GM18519 (cell line): ENCODE data around the gene SNX18.

Source experiments
- ATAC-seq: cut with Tn5 transposase; IDR thresholded peaks from one replicate; pipeline ENCODE4 v1.9.1; 2021; ENCODE audit warnings: mild to moderate bottlenecking, moderate library complexity; ENCODE audit not compliant: unreplicated experiment, low FRiP score

Gene SNX18

GRCh38 chr5:54538156-54538555 is 20.6 kb downstream of the SNX18 start:
- ATAC-seq: no peak

GRCh38 chr5:54539001-54539400 is 21.4 kb downstream of the SNX18 start:
- no peak for ATAC-seq

GRCh38 chr5:54540286-54540685 is 22.7 kb downstream of the SNX18 start:
- ATAC-seq: no peak

GRCh38 chr5:54541823-54542783 is 24.5 kb downstream of the SNX18 start:
- no peak for ATAC-seq

GRCh38 chr5:54544044-54544443 is 26.5 kb downstream of the SNX18 start:
- ATAC-seq: no peak

- ATAC-seq: no peak
These were observed 28.2 kb downstream of the SNX18 start for GRCh38 chr5:54545796-54546195.

GRCh38 chr5:54547711-54548250 is 30.2 kb downstream of the SNX18 start:
- no peak for ATAC-seq

GRCh38 chr5:54548565-54548964 is 31.0 kb downstream of the SNX18 start:
- no peak for ATAC-seq

GRCh38 chr5:54551292-54551691 is 33.7 kb downstream of the SNX18 start:
- ATAC-seq: no peak

GRCh38 chr5:54551926-54552325 is 34.4 kb downstream of the SNX18 start:
- ATAC-seq: no peak

GRCh38 chr5:54552446-54552845 is 34.9 kb downstream of the SNX18 start:
- no peak for ATAC-seq

GRCh38 chr5:54553659-54554207 is 36.2 kb downstream of the SNX18 start:
- no peak for ATAC-seq

- no peak for ATAC-seq
These were observed 38.6 kb downstream of the SNX18 start for GRCh38 chr5:54556141-54556540.

- no peak for ATAC-seq
These were observed 40.8 kb downstream of the SNX18 start for GRCh38 chr5:54558362-54558761.

- no peak for ATAC-seq
These were observed 44.1 kb downstream of the SNX18 start for GRCh38 chr5:54561651-54562050.

- no peak for ATAC-seq
These were observed 45.7 kb downstream of the SNX18 start for GRCh38 chr5:54563083-54563761.

GRCh38 chr5:54567996-54568395 is 50.4 kb downstream of the SNX18 start:
- no peak for ATAC-seq

- ATAC-seq: no peak
These were observed 53.4 kb downstream of the SNX18 start for GRCh38 chr5:54570916-54571315.

GRCh38 chr5:54571462-54571861 is 53.9 kb downstream of the SNX18 start:
- ATAC-seq: no peak

- no peak for ATAC-seq
These were observed 56.4 kb downstream of the SNX18 start for GRCh38 chr5:54573812-54574489.

- no peak for ATAC-seq
These were observed 60.0 kb downstream of the SNX18 start for GRCh38 chr5:54577528-54577927.
